Coronary artery (tissue), 2 donors: ENCODE results near the gene SASH1.

Experiments used
- DNase-seq: peaks from one replicate; pipeline ENCODE4 v3.0.0-alpha.2; 2017; ENCODE audit warnings: low spot score
- H3K27ac ChIP-seq, 2 donors: fragments of 200-600 bp; sonication (generic); one replicate each; pipeline ENCODE4 v1.5.1; 2016 to 2019
- H3K4me3 ChIP-seq: fragments of 200-600 bp; sonication (generic); 2 replicates; pipeline ENCODE4 v1.5.1; 2016; ENCODE audit warnings: mild to moderate bottlenecking, moderate library complexity
- CTCF ChIP-seq: fragments of 200-600 bp; sonication (generic); IDR thresholded peaks from one replicate; pipeline ENCODE4 v1.5.1; 2019; ENCODE audit warnings: antibody characterized with exemption

Gene SASH1

DNA sequence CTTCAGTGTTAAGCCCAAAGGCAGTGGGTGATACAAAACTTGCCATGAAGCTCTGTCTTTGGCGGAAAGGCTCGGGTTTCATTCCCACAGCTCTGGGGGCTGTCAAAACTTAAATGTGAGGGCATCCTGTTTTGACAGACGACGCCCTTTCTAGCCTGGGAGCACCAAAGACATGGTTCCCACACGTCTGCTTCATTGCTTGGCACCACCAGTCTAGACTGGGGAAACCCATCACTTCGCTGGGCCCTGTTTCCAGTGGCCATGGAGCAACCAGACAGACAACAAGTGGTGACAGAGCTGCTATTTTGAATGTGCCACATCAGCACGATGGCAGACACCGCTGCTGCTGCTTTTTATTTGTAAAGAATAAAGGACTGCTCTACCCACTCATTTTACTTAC, 127.5 kb downstream of the SASH1 start:
- Histone ChIP-seq H3K4me3 (no peak overlapping the region), H3K27ac (peak overlapping the region; percentile 19 to 77)
- no peak for DNase-seq
- no peak for TF ChIP-seq CTCF

DNA sequence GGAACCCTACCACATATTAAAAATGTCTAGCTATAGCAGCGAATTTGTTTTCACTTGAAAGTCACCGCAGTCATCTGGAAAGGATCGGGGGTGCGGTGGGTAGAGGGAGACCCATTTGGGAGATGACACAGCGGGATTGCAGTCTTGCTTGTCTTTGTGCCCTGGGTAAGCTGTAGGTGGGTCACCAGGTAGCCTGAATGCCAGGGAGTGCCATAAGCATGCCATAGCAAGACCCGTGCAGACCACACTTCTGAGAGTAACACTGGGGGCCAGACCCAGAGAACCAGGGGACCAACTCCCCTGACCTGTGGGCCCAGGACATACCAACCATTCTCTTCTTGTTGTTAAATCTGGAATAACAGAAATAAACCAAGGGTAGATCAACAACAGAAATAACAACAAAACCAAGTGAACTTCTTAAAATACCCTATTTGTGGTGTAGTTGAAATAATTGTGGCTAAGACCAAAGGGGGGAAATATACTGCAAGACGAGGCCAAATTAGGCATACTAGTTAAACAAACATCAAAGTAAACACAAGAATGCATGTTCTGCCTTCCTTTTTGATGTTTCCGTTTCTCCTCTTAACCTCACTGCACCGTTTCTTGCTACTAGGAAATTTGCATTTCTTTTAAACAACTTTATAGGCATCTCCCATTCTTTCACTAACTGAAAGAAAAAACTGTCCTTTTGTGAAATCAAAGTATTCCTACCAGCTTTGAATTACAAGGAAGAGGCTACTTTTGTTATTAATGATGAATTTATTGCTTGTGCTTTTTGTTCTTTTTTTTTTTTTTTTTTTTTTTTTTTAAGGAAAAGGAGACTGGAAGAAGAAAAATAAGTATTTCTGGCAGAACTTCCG, 128.2 kb downstream of the SASH1 start:
- H3K27ac ChIP-seq, result peak overlapping the region; percentile 19 to 77
- H3K4me3 ChIP-seq, result no peak overlapping the region
- DNase-seq, result no peak
- TF ChIP-seq CTCF, result no peak

GRCh38 chr6:148471624-148472159, 129.1 kb downstream of the SASH1 start:
- Histone ChIP-seq H3K4me3 (no peak overlapping the region), H3K27ac (peak overlapping the region; percentile 56 to 65)
- DNase-seq, result no peak
- no peak for TF ChIP-seq CTCF

DNA sequence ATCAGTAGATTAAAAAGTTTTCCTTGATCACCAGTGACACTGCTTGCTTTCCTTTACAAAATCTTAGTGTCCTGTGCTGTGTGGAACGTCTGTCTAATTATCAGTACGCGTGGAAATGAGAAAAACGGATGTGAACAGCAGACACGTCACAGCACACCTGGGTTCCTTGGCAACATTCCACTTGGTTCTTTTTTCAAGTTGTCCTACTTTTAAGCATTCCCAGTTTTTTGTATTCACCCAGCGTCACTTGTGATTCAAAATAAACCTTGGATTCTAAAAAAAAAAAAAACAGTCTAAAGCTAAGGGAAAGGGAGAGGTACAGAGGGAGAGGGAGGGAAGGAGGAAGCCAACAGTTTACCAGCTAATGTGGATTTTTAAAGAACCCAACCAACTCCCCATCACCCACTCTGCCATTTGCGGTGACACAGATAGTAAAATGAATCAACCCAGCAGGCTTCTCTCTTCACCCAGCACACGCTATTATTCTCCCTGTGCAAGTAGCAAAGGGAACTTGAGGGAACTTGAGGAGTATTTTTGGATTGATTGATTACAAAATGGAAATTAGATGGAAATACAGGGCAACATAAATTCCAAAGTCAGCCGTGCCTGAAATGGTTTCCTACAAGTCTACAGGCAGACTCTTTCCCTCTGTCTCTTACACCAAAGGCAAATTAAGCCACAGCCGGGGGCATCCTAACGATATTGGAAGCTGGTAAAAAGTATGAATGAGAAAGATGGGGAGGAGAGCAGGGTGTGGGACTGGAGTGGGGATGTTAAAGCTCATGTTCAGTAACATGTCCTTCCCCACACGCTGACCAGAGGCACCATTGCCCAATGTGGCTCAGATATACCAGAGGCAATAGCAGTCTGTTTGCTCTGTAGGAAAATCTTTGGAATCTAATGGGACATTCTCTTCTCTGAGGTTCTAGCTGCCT, 129.8 kb downstream of the SASH1 start:
- no peak overlapping the region for H3K4me3 ChIP-seq
- DNase-seq, result no peak
- TF ChIP-seq CTCF, result no peak
- H3K27ac ChIP-seq, result peak overlapping the region; percentile 56 to 65

GRCh38 chr6:148479497-148479896, 136.9 kb downstream of the SASH1 start:
- no peak for DNase-seq
- no peak overlapping the region for H3K27ac ChIP-seq

GRCh38 chr6:148487461-148487860, 144.8 kb downstream of the SASH1 start:
- DNase-seq, result no peak
- Histone ChIP-seq H3K27ac (no peak overlapping the region), H3K4me3 (no peak overlapping the region)
- no peak for TF ChIP-seq CTCF

More at GRCh38 chr6:148479497-148479896, 136.9 kb downstream of the SASH1 start:
- no peak overlapping the region for H3K4me3 ChIP-seq
- no peak for TF ChIP-seq CTCF
